ENCODE data around the gene DHX58. TPM values are rescaled to one million over a fixed set of nuclear protein-coding genes. Genes with fewer than 3 reads are reported as not detected.

Gene DHX58
- total and polyA plus RNA-seq, 2 donors (not counting 3 experiments of a cell fraction or from before 2014, with no cell fraction given) = 3.1 to 9.0 TPM

GRCh38 chr17:42071810-42072209 is 40.7 kb downstream of the DHX58 start:
- Histone ChIP-seq H2AFZ (ENCODE audit: low read depth, low read length) (no peak overlapping the region), H3K9me3 (replicated peaks; ENCODE audit: control insufficient read depth, insufficient read depth, low read length) (no peaks in the 10 kb centered on the region), H3K4me2 (ENCODE audit: insufficient read depth, low read length) (no peak overlapping the region), H3K4me3 (replicated peaks in 1 of 3; ENCODE audit: insufficient read depth in 1 of 3, low read depth in 1 of 3, low read length in 3 of 3) (no peak overlapping the region), H3K27ac (ENCODE audit: insufficient read depth, low read depth, low read length) (no peak overlapping the region), H3K9ac (replicated peaks; ENCODE audit: extremely low read depth, insufficient read depth, low read length) (no peak overlapping the region), H3K27me3 (ENCODE audit: control insufficient read depth in 2 of 2, insufficient read depth in 2 of 2, low read length in 2 of 2) (peaks cover 0 to 12% of the 10 kb centered on the region in 2 experiments), H3K9me1 (replicated peaks; ENCODE audit: control insufficient read depth, extremely low read depth, insufficient read depth, low read length) (no peaks in the 10 kb centered on the region), H3K36me3 (ENCODE audit: control insufficient read depth in 2 of 2, extremely low read depth in 1 of 2, insufficient read depth in 2 of 2, low read length in 2 of 2) (no peaks in the 10 kb centered on the region), H3K79me2 (ENCODE audit: control insufficient read depth, insufficient read depth, low read length) (no peaks in the 10 kb centered on the region), H3K4me1 (ENCODE audit: control insufficient read depth, extremely low read depth, insufficient read depth, low read length) (peaks cover 3% of the 10 kb centered on the region), H4K20me1 (replicated peaks; ENCODE audit: control insufficient read depth, extremely low read depth, insufficient read depth, low read length) (no peaks in the 10 kb centered on the region)
- dilution Hi-C loops (cut with MboI; ENCODE audit: extremely low pct_ligation_motif_present, low sequenced_read_pairs) = no loop called here
- BruUV-seq (replicated peaks) = no TSS peak
- CTCF ChIA-PET = interaction anchor here (1.0 to 2.1 kb wide), 8 partner anchors 8 to 110 kb away, joined by 3 to 11 read pairs (median 4); partner anchors contain the start of genes DHX58 and KCNH4
- intact Hi-C loops (cut with micrococcal nuclease) = no loop called here
- no peak for FAIRE-seq
- POLR2A ChIA-PET = no interaction called here
- DNase-seq (ENCODE audit: low read depth, low spot score) = no peak
- TF ChIP-seq MAX (IDR thresholded peaks at IDR 0.05; ENCODE audit: insufficient read depth, insufficient read length) = no peak
- no peak for TF ChIP-seq POLR2AphosphoS5 (IDR thresholded peaks at IDR 0.05; ENCODE audit: insufficient read depth, low read depth, low read length)
- no peak for TF ChIP-seq CTCF (IDR thresholded peaks at IDR 0.05; ENCODE audit: extremely low read depth in 1 of 2, insufficient read depth in 1 of 2, low read depth in 1 of 2, low read length in 2 of 2)
- TF ChIP-seq FOS (IDR thresholded peaks at IDR 0.05; ENCODE audit: borderline replicate concordance, insufficient read depth, low read length) = no peak
- no peak for TF ChIP-seq GATA2 (IDR thresholded peaks at IDR 0.05; ENCODE audit: insufficient read depth, insufficient read length, low read depth, low read length)
- TF ChIP-seq JUN (IDR thresholded peaks at IDR 0.05; ENCODE audit: borderline replicate concordance, insufficient read depth, insufficient read length, low read depth) = no peak
- no peak for TF ChIP-seq MYC (IDR thresholded peaks at IDR 0.05; ENCODE audit: low read depth, low read length)
- TF ChIP-seq POLR2A (IDR thresholded peaks at IDR 0.05; ENCODE audit: low read depth, low read length) = no peak
- TF ChIP-seq EZH2 (IDR thresholded peaks at IDR 0.05; ENCODE audit: borderline replicate concordance, low read depth, low read length, severe bottlenecking) = no peak

Data from endothelial cell of umbilical vein (primary cell).